ENCODE data around the gene KIF3B.

DNA sequence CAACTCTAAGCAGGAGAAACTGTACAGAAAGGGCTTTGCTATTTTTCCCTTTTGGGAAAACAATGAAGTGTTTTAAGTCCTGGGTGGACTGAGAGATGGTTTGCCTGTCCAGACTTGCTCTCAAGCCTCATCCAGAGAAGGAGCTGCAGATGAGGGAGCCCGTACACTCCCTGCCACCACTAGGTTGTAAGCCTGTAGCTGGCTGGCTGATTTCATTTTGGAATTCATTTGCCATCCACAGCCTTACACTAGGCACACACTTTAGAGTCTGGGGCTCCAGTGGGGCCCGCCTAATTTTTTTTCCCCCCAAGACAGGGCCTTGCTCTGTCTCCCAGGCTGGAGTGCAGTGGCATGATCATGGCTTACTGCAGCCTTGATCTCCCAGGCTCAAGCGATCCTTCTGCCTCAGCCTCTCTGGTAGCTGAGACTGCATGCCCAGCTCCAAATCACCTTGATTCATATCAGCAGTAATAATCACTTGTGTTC is 41.4 kb upstream of the KIF3B start:
- TF ChIP-seq, protein P1, sequence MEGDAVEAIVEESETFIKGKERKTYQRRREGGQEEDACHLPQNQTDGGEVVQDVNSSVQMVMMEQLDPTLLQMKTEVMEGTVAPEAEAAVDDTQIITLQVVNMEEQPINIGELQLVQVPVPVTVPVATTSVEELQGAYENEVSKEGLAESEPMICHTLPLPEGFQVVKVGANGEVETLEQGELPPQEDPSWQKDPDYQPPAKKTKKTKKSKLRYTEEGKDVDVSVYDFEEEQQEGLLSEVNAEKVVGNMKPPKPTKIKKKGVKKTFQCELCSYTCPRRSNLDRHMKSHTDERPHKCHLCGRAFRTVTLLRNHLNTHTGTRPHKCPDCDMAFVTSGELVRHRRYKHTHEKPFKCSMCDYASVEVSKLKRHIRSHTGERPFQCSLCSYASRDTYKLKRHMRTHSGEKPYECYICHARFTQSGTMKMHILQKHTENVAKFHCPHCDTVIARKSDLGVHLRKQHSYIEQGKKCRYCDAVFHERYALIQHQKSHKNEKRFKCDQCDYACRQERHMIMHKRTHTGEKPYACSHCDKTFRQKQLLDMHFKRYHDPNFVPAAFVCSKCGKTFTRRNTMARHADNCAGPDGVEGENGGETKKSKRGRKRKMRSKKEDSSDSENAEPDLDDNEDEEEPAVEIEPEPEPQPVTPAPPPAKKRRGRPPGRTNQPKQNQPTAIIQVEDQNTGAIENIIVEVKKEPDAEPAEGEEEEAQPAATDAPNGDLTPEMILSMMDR (optimal IDR thresholded peaks at IDR 0.05 in 1 of 3, IDR thresholded peaks at IDR 0.05 in 1 of 3, conservative IDR thresholded peaks at IDR 0.05 in 1 of 3; ENCODE audit: extremely low read depth in 1 of 3, insufficient read depth in 2 of 3, low read length in 3 of 3) = no peak
- TF ChIP-seq EZH2 (IDR thresholded peaks at IDR 0.05; ENCODE audit: low read length) = no peak

Data from keratinocyte (primary cell).